ENCODE data around the gene RCCD1.

The RCCD1 gene

GRCh38 chr15:90957791-90958190 lies 3.1 kb downstream of the RCCD1 start:
- H3K4me3 ChIP-seq (ENCODE audit: control insufficient read depth, low read depth, low read length), result peak overlapping the region; percentile 44
- no peak for TF ChIP-seq CTCF (conservative IDR thresholded peaks at IDR 0.05; ENCODE audit: control insufficient read depth, insufficient read depth, low read depth, low read length)
- DNase-seq (ENCODE audit: low read depth), result no peak

- TF ChIP-seq CTCF (conservative IDR thresholded peaks at IDR 0.05; ENCODE audit: control insufficient read depth, insufficient read depth, low read depth, low read length), result no peak
- no peak overlapping the region for H3K4me3 ChIP-seq (ENCODE audit: control insufficient read depth, low read depth, low read length)
- DNase-seq (ENCODE audit: low read depth), result no peak
Observed at GRCh38 chr15:90959028-90959595, 4.4 kb downstream of the RCCD1 start.

GRCh38 chr15:90959894-90960293 lies 5.2 kb downstream of the RCCD1 start:
- no peak for TF ChIP-seq CTCF (conservative IDR thresholded peaks at IDR 0.05; ENCODE audit: control insufficient read depth, insufficient read depth, low read depth, low read length)
- DNase-seq (ENCODE audit: low read depth), result no peak
- H3K4me3 ChIP-seq (ENCODE audit: control insufficient read depth, low read depth, low read length), result no peak overlapping the region

GRCh38 chr15:90960298-90961091 lies 5.8 kb downstream of the RCCD1 start:
- TF ChIP-seq CTCF (conservative IDR thresholded peaks at IDR 0.05; ENCODE audit: control insufficient read depth, insufficient read depth, low read depth, low read length), result no peak
- H3K4me3 ChIP-seq (ENCODE audit: control insufficient read depth, low read depth, low read length), result no peak overlapping the region
- DNase-seq (ENCODE audit: low read depth), result no peak

GRCh38 chr15:90962021-90962420 lies 7.3 kb downstream of the RCCD1 start:
- DNase-seq (ENCODE audit: low read depth), result no peak
- no peak for TF ChIP-seq CTCF (conservative IDR thresholded peaks at IDR 0.05; ENCODE audit: control insufficient read depth, insufficient read depth, low read depth, low read length)
- no peak overlapping the region for H3K4me3 ChIP-seq (ENCODE audit: control insufficient read depth, low read depth, low read length)

- no peak for TF ChIP-seq CTCF (conservative IDR thresholded peaks at IDR 0.05; ENCODE audit: control insufficient read depth, insufficient read depth, low read depth, low read length)
- no peak for DNase-seq (ENCODE audit: low read depth)
Observed at GRCh38 chr15:90966262-90966661, 11.6 kb downstream of the RCCD1 start.

More at GRCh38 chr15:90966262-90966661, 11.6 kb downstream of the RCCD1 start:
- H3K4me3 ChIP-seq (ENCODE audit: control insufficient read depth, low read depth, low read length), result no peak overlapping the region

Data from fibroblast of mammary gland (primary cell).